ENCODE results near the gene HOXB1.

GRCh38 chr17:48553826-48554225, 23.0 kb upstream of the HOXB1 start:
- no peak for TF ChIP-seq CTCF (IDR thresholded peaks at IDR 0.05)
- no peak for TF ChIP-seq POLR2AphosphoS5 (IDR thresholded peaks at IDR 0.05; ENCODE audit: low read depth, low read length)
- TF ChIP-seq REST (IDR thresholded peaks at IDR 0.05; ENCODE audit: insufficient read depth in 1 of 2, low read depth in 2 of 2, low read length in 1 of 2) = no peak
- TF ChIP-seq TCF7L2 (IDR thresholded peaks at IDR 0.05; ENCODE audit: low read depth, low read length) = no peak
- TF ChIP-seq SIN3A (IDR thresholded peaks at IDR 0.05; ENCODE audit: borderline replicate concordance, insufficient read depth, low read depth, low read length) = no peak
